NCI-H82 treated with DMSO at 0.1 percent for 48 hours (cell line): ENCODE results near the gene AGAP1.

Experiments used
- DNase-seq: peaks from one replicate; lab custom pipeline; 2025; ENCODE audit not compliant: unreplicated experiment; lab: John Stamatoyannopoulos, UW

AGAP1 gene

DNA sequence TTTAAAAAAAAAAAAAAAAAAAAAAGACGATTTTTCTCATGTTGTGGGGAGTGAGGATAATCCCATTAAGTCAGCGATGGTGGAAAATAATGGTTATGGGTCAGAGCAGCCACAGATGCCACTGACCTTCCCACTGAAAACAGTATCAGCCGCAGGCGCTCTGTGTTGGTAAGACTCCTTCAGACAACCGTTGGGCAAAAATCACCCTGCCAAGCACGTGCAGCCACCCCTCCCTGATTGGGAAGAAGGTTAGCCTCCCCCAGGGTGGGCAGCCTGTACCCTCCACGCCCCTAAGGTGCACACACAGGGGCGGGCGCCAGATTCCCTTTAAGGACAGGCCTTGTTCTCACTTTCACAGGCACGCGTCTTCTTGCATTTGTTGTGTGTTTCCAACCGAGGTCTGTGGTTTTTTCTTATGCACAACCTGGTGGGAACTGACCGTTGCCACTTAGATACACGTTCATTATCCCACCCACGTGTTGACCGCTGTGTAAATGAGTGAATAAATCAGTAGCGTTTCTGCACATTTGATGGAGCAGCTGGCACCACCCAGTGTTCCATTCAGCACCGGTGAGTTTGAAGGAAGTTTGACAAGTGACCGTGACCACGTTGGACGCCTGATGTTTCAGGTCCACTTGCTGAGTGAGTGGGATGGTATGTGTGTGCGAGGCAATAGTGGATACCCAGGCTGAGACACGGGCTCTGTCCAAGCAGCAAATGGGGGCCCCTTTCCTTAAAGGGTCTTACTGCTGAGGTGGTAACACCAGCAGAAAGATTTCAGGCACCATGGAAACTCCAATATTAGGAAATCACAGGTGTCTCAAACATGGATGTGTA, 476.6 kb downstream of the AGAP1 start:
- DNase-seq, result no peak

DNA sequence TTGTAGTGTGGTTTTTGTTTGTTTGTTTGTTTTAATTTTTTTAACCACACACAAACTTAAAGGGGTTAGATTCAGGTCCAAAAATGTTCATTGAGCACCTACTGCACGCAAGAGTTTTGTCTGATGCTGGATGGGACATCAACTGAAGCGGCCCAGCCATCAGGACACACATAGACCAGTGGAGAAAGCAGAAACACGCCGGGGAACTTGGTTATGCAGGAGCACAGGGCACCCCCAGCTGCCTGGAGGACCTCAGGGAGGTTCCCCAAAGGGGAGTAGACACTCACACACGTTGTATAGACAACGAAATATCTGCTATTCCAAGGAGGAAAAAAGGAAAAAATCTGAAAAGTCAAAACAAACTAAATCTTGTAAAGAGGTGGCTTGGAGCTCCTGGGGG, 482.7 kb downstream of the AGAP1 start:
- no peak for DNase-seq

GRCh38 chr2:235976956-235977355, 483.1 kb downstream of the AGAP1 start:
- DNase-seq, result no peak

DNA sequence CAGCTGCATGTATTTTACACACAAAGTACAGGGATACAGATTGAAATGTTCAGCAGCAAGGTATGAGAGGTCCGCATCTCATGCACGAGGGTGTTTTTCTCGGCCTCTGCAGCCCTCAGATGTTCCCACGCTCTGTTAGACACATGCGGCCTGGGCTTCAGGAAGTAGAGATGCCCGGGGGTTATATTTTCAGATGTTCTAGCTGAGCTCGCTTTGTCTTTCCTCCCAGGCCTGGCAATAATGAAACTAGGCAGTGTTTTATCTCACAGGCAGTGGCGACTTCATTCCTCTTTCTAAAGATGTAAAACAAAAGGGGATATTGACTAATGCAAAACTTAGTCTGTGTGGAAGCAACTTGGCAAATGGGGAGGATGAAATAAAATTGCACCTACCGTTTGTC, 483.6 kb downstream of the AGAP1 start:
- DNase-seq, result no peak

GRCh38 chr2:235978022-235978421, 484.2 kb downstream of the AGAP1 start:
- no peak for DNase-seq

GRCh38 chr2:235979037-235979436, 485.2 kb downstream of the AGAP1 start:
- no peak for DNase-seq

- no peak for DNase-seq
Observed at GRCh38 chr2:235979753-235980435, 486.1 kb downstream of the AGAP1 start.

DNA sequence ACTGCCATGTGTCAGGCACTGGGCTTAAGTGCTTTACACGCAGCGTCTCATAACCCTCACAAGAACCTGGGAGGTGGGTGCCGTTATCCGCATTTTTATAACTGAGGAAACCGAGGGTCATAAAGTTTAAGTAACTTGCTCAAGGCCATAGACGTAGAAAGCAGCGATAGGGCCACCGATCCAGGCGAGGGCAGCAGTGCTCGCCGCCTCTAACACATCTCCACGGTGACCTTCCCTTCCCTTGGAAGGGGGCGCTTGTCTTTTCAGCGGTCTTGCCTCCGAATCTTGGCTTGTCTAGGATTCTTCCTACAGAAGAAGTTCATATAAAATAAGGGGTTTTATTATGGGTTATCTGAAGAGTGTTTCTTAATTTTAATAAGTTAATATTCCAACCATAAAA, 487.8 kb downstream of the AGAP1 start:
- DNase-seq, result no peak

- no peak for DNase-seq
Observed at GRCh38 chr2:235983016-235983415, 489.2 kb downstream of the AGAP1 start.

DNA sequence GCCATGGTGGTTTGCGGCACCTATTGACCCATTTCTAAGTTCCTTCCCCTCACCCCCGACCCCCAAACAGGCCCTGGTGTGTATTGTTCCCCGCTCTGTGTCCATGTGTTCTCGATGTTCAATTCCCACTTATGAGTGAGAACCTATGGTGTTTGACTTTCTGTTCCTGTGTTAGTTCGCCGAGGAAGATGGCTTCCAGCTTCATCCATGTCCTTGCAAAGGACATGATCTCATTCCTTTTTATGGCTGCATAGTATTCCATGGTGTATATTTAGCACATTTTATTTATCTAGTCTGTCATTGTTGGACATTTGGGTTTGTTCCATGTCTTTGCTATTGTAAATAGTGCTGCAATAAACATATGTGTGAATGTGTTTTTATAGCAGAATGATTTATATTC, 490.7 kb downstream of the AGAP1 start:
- DNase-seq, result no peak

DNA sequence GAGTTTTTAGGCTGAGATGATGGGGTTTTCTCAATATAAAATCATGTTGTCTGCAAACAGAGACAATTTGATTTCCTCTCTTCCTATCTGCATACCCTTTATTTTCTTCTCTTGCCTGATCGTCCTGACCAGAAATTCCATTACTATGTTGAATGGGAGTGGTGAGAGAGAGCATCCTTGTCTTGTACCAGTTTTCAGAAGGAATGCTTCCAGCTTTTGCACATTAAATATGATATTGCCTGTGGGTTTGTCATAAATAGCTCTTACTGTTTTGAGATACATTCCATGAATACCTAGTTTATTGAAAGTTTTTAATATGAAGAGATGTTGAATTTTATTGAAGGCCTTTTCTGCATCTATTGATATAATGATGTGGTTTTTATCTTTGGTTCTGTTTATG, 492.5 kb downstream of the AGAP1 start:
- DNase-seq, result no peak

GRCh38 chr2:235988271-235989015, 494.6 kb downstream of the AGAP1 start:
- no peak for DNase-seq

GRCh38 chr2:235989591-235989990, 495.7 kb downstream of the AGAP1 start:
- no peak for DNase-seq

- DNase-seq, result no peak
Observed at GRCh38 chr2:235990344-235990743, 496.5 kb downstream of the AGAP1 start.

DNA sequence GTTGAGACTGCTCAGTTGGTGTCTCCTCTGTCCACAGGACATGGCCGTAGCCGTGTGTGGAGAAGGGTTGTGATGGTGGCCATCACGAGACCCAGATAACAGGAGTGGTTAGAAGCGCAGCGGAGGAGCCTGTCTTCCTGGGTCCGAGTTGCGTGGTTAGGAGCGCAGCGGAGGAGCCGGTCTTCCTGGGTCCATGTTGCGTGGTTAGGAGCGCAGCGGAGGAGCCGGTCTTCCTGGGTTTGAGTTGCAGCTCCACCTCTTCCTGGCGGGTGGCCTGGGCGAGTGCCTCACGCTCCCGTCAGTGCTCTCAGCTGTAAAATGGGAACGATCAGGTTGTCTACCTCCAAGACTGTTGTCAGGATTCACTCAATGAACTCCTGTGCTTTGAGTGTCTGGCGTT, 498.2 kb downstream of the AGAP1 start:
- no peak for DNase-seq

- no peak for DNase-seq
Observed at GRCh38 chr2:235996419-235996818, 502.6 kb downstream of the AGAP1 start.

DNA sequence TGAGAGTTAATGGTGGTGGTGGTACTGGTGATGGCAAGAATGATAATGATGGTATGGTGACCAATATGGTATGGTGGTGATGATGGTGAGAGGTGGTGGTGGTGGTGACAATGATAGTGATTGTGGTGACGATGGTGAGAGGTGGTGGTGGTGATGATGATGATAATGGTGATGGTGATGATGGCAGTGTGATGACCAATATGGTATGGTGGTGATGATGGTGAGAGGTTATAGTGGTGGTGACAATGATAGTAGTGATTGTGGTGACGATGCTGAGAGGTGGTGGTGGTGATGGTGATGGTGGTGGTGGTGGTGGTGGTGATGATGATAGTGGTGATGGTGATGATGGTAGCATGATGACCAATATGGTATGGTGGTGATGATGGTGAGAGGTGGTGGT, 505.2 kb downstream of the AGAP1 start:
- DNase-seq, result no peak

GRCh38 chr2:236001166-236001828, 507.5 kb downstream of the AGAP1 start:
- no peak for DNase-seq

DNA sequence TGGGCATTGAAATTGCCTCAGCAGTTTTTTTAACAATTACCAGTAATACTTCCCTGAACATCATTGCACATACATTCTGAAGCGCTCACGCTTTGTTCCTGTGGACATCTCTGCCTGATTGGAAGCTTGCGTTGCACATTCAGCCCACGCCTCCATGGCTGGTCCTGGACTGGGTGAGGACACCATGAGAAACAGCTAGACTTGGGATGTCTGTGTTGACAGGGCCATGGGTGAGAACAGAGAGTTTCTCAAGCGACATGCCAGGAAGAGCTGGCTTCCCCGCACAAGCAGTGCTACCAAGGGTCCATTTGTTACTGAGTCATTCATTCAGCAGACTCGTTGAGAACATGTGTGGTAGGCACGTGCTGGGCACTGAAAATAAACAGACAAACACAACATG, 508.0 kb downstream of the AGAP1 start:
- DNase-seq, result no peak

DNA sequence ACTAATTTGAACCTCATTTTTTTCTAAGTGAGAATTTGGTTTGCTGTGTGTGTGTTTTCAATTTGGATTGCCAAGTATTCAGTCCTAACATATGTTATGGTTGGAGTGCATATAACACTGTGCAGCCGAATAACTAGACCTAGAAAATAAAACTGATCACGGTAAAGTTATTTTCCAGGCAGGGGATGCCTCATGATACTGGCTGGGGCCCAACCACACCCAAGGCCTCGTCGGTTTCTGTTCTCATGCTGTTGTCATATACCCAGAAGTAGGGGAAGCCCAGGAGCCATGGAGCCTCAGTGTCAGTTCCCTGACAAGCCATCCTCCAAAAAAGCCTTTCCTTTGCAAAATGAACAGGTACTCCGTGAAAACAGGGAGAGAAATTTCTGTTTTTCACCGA, 514.2 kb downstream of the AGAP1 start:
- DNase-seq, result no peak

- no peak for DNase-seq
Observed at GRCh38 chr2:236008857-236009256, 515.0 kb downstream of the AGAP1 start.
